Body of pancreas (tissue), 4 donors: Measurements from ENCODE around the gene PI4K2B.

Experiments used
- POLR2A ChIP-seq, 3 donors: fragments of 450-650 bp; IDR thresholded peaks; one replicate each; pipeline ENCODE4 v1.6.1; 2016; ENCODE audit warnings: antibody characterized with exemption in 3 of 3, mild to moderate bottlenecking in 2 of 3
- TF ChIP-seq, protein P1 (sequence below), 7 experiments: fragments of 450-650 bp in 4 of 7; fragments of 200-600 bp in 3 of 7; sonication (generic) in 3 of 7; IDR thresholded peaks; one replicate each; pipeline ENCODE4 v1.5.1; 2016 to 2019; ENCODE audit warnings: antibody characterized with exemption in 7 of 7

- no peak for TF ChIP-seq POLR2A (IDR thresholded peaks at IDR 0.05)
- TF ChIP-seq, protein P1, sequence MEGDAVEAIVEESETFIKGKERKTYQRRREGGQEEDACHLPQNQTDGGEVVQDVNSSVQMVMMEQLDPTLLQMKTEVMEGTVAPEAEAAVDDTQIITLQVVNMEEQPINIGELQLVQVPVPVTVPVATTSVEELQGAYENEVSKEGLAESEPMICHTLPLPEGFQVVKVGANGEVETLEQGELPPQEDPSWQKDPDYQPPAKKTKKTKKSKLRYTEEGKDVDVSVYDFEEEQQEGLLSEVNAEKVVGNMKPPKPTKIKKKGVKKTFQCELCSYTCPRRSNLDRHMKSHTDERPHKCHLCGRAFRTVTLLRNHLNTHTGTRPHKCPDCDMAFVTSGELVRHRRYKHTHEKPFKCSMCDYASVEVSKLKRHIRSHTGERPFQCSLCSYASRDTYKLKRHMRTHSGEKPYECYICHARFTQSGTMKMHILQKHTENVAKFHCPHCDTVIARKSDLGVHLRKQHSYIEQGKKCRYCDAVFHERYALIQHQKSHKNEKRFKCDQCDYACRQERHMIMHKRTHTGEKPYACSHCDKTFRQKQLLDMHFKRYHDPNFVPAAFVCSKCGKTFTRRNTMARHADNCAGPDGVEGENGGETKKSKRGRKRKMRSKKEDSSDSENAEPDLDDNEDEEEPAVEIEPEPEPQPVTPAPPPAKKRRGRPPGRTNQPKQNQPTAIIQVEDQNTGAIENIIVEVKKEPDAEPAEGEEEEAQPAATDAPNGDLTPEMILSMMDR (IDR thresholded peaks at IDR 0.05) = no peak
Measured at GRCh38 chr4:25209702-25210101, 24.1 kb upstream of the PI4K2B start.
